ENCODE data around the gene DIAPH1.
A peak's percentile ranks its signal among the peaks of the same experiment; 100 is the strongest.

DIAPH1 gene

DNA sequence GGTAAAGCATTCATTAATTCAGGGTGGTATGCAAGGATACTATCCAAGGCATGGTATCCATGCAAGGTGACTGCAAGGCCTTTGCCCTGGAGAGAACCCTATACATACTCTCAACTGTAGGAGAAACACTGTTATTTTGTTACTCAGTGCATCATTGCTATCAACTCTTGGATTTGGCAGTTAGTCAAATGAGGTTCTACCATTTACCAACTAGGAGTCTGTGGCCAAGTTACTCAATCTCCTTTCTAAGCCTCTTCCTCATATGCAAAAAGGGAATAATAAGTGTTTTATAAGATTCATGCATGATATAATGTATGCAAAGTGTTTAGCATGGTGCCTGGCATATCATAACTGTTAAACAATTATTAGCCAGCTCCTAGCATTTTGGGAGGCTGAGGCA, 139.0 kb downstream of the DIAPH1 start:
- ATAC-seq (ENCODE audit: low read depth) (no peak), DNase-seq (ENCODE audit: low spot score) (no peak)
- H3K4me1 ChIP-seq (ENCODE audit: insufficient read depth, poor library complexity, severe bottlenecking): peaks cover 3% of the 10 kb centered on the region
- H3K4me3 ChIP-seq (ENCODE audit: severe bottlenecking): no peak overlapping the region
- H3K27me3 ChIP-seq (ENCODE audit: insufficient read depth, poor library complexity, severe bottlenecking): no peaks in the 10 kb centered on the region
- 0 out of 2 replicates have a peak, but pooled peaks cover 4% of the 10 kb centered on the region for H3K36me3 ChIP-seq (ENCODE audit: low read depth)
- peaks cover 3% of the 10 kb centered on the region for H3K9me3 ChIP-seq (ENCODE audit: severe bottlenecking)
- no peak for TF ChIP-seq CTCF (IDR thresholded peaks at IDR 0.05; ENCODE audit: poor library complexity, severe bottlenecking)
- no peak overlapping the region for H3K27ac ChIP-seq (ENCODE audit: poor library complexity, severe bottlenecking)

DNA sequence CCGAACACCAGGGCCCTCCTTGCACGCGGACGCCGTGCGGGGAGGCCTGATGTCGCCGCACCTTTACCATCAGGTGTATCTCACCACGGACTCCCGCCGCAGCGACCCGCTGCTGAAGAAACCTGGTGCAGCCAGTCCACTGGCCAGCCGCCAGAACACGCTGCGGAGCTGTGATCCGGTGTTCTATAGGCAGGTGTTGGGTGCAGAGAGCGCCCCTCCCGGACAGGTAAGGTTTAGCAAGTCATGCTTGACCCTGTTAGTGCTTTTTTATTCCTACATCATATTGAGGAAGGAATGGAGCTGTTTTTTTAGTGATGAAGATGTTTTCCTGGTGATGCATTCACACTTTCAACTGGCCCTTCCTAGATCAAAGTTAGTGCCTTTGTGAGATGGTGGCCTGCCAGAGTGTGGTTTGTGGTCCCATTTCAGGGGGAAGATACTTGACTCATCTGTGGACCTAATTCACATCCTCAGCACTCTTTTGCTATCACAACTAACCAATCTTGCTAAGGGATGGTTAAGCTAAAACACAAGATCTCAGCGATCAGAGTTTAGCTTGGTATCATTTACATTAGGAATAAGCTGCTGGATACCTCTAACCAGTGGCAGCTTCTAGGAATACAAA, 140.4 kb downstream of the DIAPH1 start:
- Histone ChIP-seq H3K4me1 (ENCODE audit: insufficient read depth, poor library complexity, severe bottlenecking) (no peaks in the 10 kb centered on the region), H3K36me3 (ENCODE audit: low read depth) (0 out of 2 replicates have a peak, but pooled peaks cover 4% of the 10 kb centered on the region), H3K27me3 (ENCODE audit: insufficient read depth, poor library complexity, severe bottlenecking) (no peaks in the 10 kb centered on the region), H3K9me3 (ENCODE audit: severe bottlenecking) (peaks cover 3% of the 10 kb centered on the region), H3K4me3 (ENCODE audit: severe bottlenecking) (no peak overlapping the region), H3K27ac (ENCODE audit: poor library complexity, severe bottlenecking) (no peak overlapping the region)
- peak; percentile 80 for TF ChIP-seq CTCF (IDR thresholded peaks at IDR 0.05; ENCODE audit: poor library complexity, severe bottlenecking)
- ATAC-seq (ENCODE audit: low read depth) (no peak), DNase-seq (ENCODE audit: low spot score) (no peak)

GRCh38 chr5:141477815-141478214, 141.0 kb downstream of the DIAPH1 start:
- no peaks in the 10 kb centered on the region for H3K4me1 ChIP-seq (ENCODE audit: insufficient read depth, poor library complexity, severe bottlenecking)
- no peak for DNase-seq (ENCODE audit: low spot score)
- H3K27ac ChIP-seq (ENCODE audit: poor library complexity, severe bottlenecking): no peak overlapping the region
- H3K4me3 ChIP-seq (ENCODE audit: severe bottlenecking): no peak overlapping the region
- peaks cover 3% of the 10 kb centered on the region for H3K9me3 ChIP-seq (ENCODE audit: severe bottlenecking)
- no peak for ATAC-seq (ENCODE audit: low read depth)
- no peaks in the 10 kb centered on the region for H3K27me3 ChIP-seq (ENCODE audit: insufficient read depth, poor library complexity, severe bottlenecking)
- H3K36me3 ChIP-seq (ENCODE audit: low read depth): 0 out of 2 replicates have a peak, but pooled peaks cover 4% of the 10 kb centered on the region
- TF ChIP-seq CTCF (IDR thresholded peaks at IDR 0.05; ENCODE audit: poor library complexity, severe bottlenecking): no peak

DNA sequence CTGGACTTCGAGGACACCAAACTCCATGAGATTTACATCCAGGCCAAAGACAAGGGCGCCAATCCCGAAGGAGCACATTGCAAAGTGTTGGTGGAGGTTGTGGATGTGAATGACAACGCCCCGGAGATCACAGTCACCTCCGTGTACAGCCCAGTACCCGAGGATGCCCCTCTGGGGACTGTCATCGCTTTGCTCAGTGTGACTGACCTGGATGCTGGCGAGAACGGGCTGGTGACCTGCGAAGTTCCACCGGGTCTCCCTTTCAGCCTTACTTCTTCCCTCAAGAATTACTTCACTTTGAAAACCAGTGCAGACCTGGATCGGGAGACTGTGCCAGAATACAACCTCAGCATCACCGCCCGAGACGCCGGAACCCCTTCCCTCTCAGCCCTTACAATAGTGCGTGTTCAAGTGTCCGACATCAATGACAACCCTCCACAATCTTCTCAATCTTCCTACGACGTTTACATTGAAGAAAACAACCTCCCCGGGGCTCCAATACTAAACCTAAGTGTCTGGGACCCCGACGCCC, 141.7 kb downstream of the DIAPH1 start:
- TF ChIP-seq CTCF (IDR thresholded peaks at IDR 0.05; ENCODE audit: poor library complexity, severe bottlenecking): no peak
- 0 out of 2 replicates have a peak, but pooled peaks cover 4% of the 10 kb centered on the region for H3K36me3 ChIP-seq (ENCODE audit: low read depth)
- H3K27ac ChIP-seq (ENCODE audit: poor library complexity, severe bottlenecking): no peak overlapping the region
- DNase-seq (ENCODE audit: low spot score) (no peak), ATAC-seq (ENCODE audit: low read depth) (no peak)
- no peaks in the 10 kb centered on the region for H3K4me1 ChIP-seq (ENCODE audit: insufficient read depth, poor library complexity, severe bottlenecking)
- no peaks in the 10 kb centered on the region for H3K27me3 ChIP-seq (ENCODE audit: insufficient read depth, poor library complexity, severe bottlenecking)
- H3K4me3 ChIP-seq (ENCODE audit: severe bottlenecking): peak overlapping the region; percentile 40
- H3K9me3 ChIP-seq (ENCODE audit: severe bottlenecking): peaks cover 3% of the 10 kb centered on the region

Measured in RWPE2 (cell line).